GM23338 (cell line): ENCODE measurements around the gene RNF166. TPM values are rescaled to one million over a fixed set of nuclear protein-coding genes. Genes with fewer than 3 reads are reported as not detected.

Source experiments
- ATAC-seq: fragments of 200-7000 bp; cut with Tn5 transposase; 3 replicates; pipeline ENCODE4 v1.9.1; 2020
- DNase-seq: peaks from one replicate; pipeline ENCODE4 v3.0.0-alpha.2; 2015; ENCODE audit warnings: low spot score
- H2AFZ ChIP-seq: fragments of 200-600 bp; sonication (generic); 2 replicates; pipeline ENCODE4 v1.8.0; 2016; ENCODE audit warnings: antibody characterized with exemption, mild to moderate bottlenecking, moderate library complexity
- H3F3A ChIP-seq: fragments of 200-600 bp; sonication (generic); replicated peaks from 2 replicates; pipeline ENCODE4 v1.8.0; 2017; ENCODE audit warnings: antibody characterized with exemption, mixed run types, low read depth
- H3K27ac ChIP-seq: fragments of 200-600 bp; sonication (generic); 2 replicates; pipeline ENCODE4 v1.6.1; 2016; ENCODE audit warnings: low read depth
- H3K27me3 ChIP-seq: fragments of 200-600 bp; sonication (generic); 2 replicates; pipeline ENCODE4 v1.8.0; 2016; ENCODE audit warnings: mild to moderate bottlenecking, mixed run types, moderate library complexity; ENCODE audit not compliant: insufficient read depth
- H3K36me3 ChIP-seq: fragments of 200-600 bp; sonication (generic); 2 replicates; pipeline ENCODE4 v1.8.0; 2016; ENCODE audit warnings: mild to moderate bottlenecking; ENCODE audit not compliant: insufficient read depth
- H3K4me1 ChIP-seq: fragments of 200-600 bp; sonication (generic); 2 replicates; pipeline ENCODE4 v1.8.0; 2016; ENCODE audit warnings: mild to moderate bottlenecking, moderate library complexity; ENCODE audit not compliant: insufficient read depth
- H3K4me2 ChIP-seq: fragments of 200-600 bp; sonication (generic); 2 replicates; pipeline ENCODE4 v1.7.1; 2017; ENCODE audit warnings: mixed run types
- H3K4me3 ChIP-seq: fragments of 200-600 bp; sonication (generic); 2 replicates; pipeline ENCODE4 v1.6.1; 2016; ENCODE audit warnings: mixed run types
- H3K79me2 ChIP-seq: fragments of 200-600 bp; sonication (generic); replicated peaks from 2 replicates; pipeline ENCODE4 v1.8.0; 2017; ENCODE audit warnings: mild to moderate bottlenecking; ENCODE audit not compliant: insufficient read depth
- H3K9me2 ChIP-seq: fragments of 200-600 bp; sonication (generic); 2 replicates; pipeline ENCODE4 v1.8.0; 2017; ENCODE audit not compliant: insufficient read depth
- H4K20me1 ChIP-seq: fragments of 200-600 bp; sonication (generic); replicated peaks from 2 replicates; pipeline ENCODE4 v1.8.0; 2017; ENCODE audit warnings: mild to moderate bottlenecking; ENCODE audit not compliant: insufficient read depth
- H3K27ac Mint-ChIP-seq: 2 replicates; pipeline ENCODE4 v1.8.0; 2020; ENCODE audit warnings: inconsistent platforms, mild to moderate bottlenecking, moderate library complexity, mixed read lengths
- H3K27me3 Mint-ChIP-seq: 3 replicates; pipeline ENCODE4 v1.8.0; 2022; ENCODE audit warnings: low read depth, mild to moderate bottlenecking, moderate library complexity, mixed read lengths, inconsistent platforms; ENCODE audit not compliant: insufficient read depth, poor library complexity
- H3K36me3 Mint-ChIP-seq: 3 replicates; pipeline ENCODE4 v1.8.0; 2021; ENCODE audit warnings: low read depth, mild to moderate bottlenecking, inconsistent platforms, moderate library complexity, mixed read lengths
- H3K4me1 Mint-ChIP-seq: 3 replicates; pipeline ENCODE4 v1.8.0; 2020; ENCODE audit warnings: mild to moderate bottlenecking, inconsistent platforms, mixed read lengths
- H3K4me3 Mint-ChIP-seq: 3 replicates; pipeline ENCODE4 v1.8.0; 2021; ENCODE audit warnings: moderate library complexity, mild to moderate bottlenecking, inconsistent platforms, mixed read lengths
- H3K9me3 Mint-ChIP-seq: 3 replicates; pipeline ENCODE4 v1.8.0; 2020; ENCODE audit warnings: moderate library complexity, mild to moderate bottlenecking, inconsistent platforms, mixed read lengths
- CREB1 ChIP-seq: fragments of 250-450 bp; sonication (Bioruptor Pico); IDR thresholded peaks from 2 replicates; pipeline ENCODE4 v1.5.0; 2020; ENCODE audit warnings: low read depth, mild to moderate bottlenecking, moderate library complexity
- ETS1 ChIP-seq: IDR thresholded peaks from 2 replicates; pipeline ENCODE4 v1.6.1; 2016; ENCODE audit warnings: antibody characterized with exemption
- EZH2 ChIP-seq: fragments of 200-600 bp; sonication (generic); IDR thresholded peaks from one replicate; pipeline ENCODE4 v1.8.0; 2017; ENCODE audit warnings: antibody characterized with exemption, mild to moderate bottlenecking, low read depth; ENCODE audit not compliant: unreplicated experiment
- EZH2phosphoT487 ChIP-seq: fragments of 200-600 bp; sonication (generic); IDR thresholded peaks from one replicate; pipeline ENCODE4 v1.8.1; 2018; ENCODE audit warnings: antibody characterized with exemption; ENCODE audit not compliant: unreplicated experiment
- JUNB ChIP-seq: IDR thresholded peaks from one replicate; pipeline ENCODE4 v1.6.1; 2016; ENCODE audit warnings: antibody characterized with exemption; ENCODE audit not compliant: unreplicated experiment
- POLR2AphosphoS5 ChIP-seq: IDR thresholded peaks from 2 replicates; pipeline ENCODE4 v1.6.1; 2016; ENCODE audit warnings: antibody characterized with exemption, low read depth
- STAT1 ChIP-seq: IDR thresholded peaks from one replicate; pipeline ENCODE4 v1.6.1; 2016; ENCODE audit warnings: antibody characterized with exemption; ENCODE audit not compliant: unreplicated experiment
- polyA plus RNA-seq: library from polyadenylated mRNA; unstranded; fragments of >200 nt; fragmentation: Nextera tagmentation; extraction: Ambion mirVana; gene quantifications from 2 replicates; pipeline ENCODE4 v1.2.1, GENCODE V29; 2016
- total RNA-seq: library from RNA; depleted of rRNA; stranded (reverse); fragments of >200 nt; shearing (Covaris generic); gene quantifications from 2 replicates; pipeline ENCODE4 v1.2.3, GENCODE V29; 2014
- TF ChIP-seq, protein P1 (sequence below), 2 experiments: fragments of 200-600 bp in 1 of 2; sonication (generic) in 1 of 2; conservative IDR thresholded peaks; 2 replicates each; pipeline versions ENCODE4 v1.5.1 to v1.6.1; 2016 to 2017; ENCODE audit warnings: antibody characterized with exemption in 2 of 2, low read depth in 2 of 2, mild to moderate bottlenecking in 2 of 2, moderate library complexity in 1 of 2
- TF ChIP-seq, protein P2 (sequence below): fragments of 250-450 bp; sonication (Bioruptor Pico); IDR thresholded peaks from 2 replicates; pipeline ENCODE4 v1.5.0; 2020; ENCODE audit warnings: mild to moderate bottlenecking, moderate library complexity

The RNF166 gene
- total and polyA plus RNA-seq, 2 experiments from 2014 or later = 24.9 to 43.4 TPM

- H3K79me2 ChIP-seq = no peaks in the 10 kb centered on the region
- Mint-ChIP-seq H3K27ac (no peak overlapping the region), H3K36me3 (peaks cover 7% of the 10 kb centered on the region), H3K4me3 (no peak overlapping the region), H3K4me1 (no peaks in the 10 kb centered on the region), H3K9me3 (no peaks in the 10 kb centered on the region), H3K27me3 (peaks cover 16% of the 10 kb centered on the region)
- no peak for DNase-seq
- no peaks in the 10 kb centered on the region for H3K27me3 ChIP-seq
- TF ChIP-seq, protein P1, sequence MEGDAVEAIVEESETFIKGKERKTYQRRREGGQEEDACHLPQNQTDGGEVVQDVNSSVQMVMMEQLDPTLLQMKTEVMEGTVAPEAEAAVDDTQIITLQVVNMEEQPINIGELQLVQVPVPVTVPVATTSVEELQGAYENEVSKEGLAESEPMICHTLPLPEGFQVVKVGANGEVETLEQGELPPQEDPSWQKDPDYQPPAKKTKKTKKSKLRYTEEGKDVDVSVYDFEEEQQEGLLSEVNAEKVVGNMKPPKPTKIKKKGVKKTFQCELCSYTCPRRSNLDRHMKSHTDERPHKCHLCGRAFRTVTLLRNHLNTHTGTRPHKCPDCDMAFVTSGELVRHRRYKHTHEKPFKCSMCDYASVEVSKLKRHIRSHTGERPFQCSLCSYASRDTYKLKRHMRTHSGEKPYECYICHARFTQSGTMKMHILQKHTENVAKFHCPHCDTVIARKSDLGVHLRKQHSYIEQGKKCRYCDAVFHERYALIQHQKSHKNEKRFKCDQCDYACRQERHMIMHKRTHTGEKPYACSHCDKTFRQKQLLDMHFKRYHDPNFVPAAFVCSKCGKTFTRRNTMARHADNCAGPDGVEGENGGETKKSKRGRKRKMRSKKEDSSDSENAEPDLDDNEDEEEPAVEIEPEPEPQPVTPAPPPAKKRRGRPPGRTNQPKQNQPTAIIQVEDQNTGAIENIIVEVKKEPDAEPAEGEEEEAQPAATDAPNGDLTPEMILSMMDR (conservative IDR thresholded peaks at IDR 0.05; ENCODE audit: low read depth in 2 of 2) = no peak
- no peak for TF ChIP-seq ETS1
- TF ChIP-seq JUNB = no peak
- TF ChIP-seq, protein P2, sequence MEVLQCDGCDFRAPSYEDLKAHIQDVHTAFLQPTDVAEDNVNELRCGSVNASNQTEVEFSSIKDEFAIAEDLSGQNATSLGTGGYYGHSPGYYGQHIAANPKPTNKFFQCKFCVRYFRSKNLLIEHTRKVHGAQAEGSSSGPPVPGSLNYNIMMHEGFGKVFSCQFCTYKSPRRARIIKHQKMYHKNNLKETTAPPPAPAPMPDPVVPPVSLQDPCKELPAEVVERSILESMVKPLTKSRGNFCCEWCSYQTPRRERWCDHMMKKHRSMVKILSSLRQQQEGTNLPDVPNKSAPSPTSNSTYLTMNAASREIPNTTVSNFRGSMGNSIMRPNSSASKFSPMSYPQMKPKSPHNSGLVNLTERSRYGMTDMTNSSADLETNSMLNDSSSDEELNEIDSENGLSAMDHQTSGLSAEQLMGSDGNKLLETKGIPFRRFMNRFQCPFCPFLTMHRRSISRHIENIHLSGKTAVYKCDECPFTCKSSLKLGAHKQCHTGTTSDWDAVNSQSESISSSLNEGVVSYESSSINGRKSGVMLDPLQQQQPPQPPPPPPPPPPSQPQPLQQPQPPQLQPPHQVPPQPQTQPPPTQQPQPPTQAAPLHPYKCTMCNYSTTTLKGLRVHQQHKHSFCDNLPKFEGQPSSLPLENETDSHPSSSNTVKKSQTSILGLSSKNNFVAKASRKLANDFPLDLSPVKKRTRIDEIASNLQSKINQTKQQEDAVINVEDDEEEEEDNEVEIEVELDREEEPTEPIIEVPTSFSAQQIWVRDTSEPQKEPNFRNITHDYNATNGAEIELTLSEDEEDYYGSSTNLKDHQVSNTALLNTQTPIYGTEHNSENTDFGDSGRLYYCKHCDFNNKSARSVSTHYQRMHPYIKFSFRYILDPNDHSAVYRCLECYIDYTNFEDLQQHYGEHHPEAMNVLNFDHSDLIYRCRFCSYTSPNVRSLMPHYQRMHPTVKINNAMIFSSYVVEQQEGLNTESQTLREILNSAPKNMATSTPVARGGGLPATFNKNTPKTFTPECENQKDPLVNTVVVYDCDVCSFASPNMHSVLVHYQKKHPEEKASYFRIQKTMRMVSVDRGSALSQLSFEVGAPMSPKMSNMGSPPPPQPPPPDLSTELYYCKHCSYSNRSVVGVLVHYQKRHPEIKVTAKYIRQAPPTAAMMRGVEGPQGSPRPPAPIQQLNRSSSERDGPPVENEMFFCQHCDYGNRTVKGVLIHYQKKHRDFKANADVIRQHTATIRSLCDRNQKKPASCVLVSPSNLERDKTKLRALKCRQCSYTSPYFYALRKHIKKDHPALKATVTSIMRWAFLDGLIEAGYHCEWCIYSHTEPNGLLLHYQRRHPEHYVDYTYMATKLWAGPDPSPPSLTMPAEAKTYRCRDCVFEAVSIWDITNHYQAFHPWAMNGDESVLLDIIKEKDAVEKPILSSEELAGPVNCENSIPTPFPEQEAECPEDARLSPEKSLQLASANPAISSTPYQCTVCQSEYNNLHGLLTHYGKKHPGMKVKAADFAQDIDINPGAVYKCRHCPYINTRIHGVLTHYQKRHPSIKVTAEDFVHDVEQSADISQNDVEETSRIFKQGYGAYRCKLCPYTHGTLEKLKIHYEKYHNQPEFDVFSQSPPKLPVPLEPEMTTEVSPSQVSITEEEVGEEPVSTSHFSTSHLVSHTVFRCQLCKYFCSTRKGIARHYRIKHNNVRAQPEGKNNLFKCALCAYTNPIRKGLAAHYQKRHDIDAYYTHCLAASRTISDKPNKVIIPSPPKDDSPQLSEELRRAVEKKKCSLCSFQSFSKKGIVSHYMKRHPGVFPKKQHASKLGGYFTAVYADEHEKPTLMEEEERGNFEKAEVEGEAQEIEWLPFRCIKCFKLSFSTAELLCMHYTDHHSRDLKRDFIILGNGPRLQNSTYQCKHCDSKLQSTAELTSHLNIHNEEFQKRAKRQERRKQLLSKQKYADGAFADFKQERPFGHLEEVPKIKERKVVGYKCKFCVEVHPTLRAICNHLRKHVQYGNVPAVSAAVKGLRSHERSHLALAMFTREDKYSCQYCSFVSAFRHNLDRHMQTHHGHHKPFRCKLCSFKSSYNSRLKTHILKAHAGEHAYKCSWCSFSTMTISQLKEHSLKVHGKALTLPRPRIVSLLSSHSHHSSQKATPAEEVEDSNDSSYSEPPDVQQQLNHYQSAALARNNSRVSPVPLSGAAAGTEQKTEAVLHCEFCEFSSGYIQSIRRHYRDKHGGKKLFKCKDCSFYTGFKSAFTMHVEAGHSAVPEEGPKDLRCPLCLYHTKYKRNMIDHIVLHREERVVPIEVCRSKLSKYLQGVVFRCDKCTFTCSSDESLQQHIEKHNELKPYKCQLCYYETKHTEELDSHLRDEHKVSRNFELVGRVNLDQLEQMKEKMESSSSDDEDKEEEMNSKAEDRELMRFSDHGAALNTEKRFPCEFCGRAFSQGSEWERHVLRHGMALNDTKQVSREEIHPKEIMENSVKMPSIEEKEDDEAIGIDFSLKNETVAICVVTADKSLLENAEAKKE (CRISPR knock-in tag) = no peak
- no peak for TF ChIP-seq EZH2
- no peak for TF ChIP-seq CREB1 (CRISPR knock-in tag)
- no peak for TF ChIP-seq STAT1
- TF ChIP-seq EZH2phosphoT487 = no peak
- TF ChIP-seq POLR2AphosphoS5 = no peak
- no peaks in the 10 kb centered on the region for H4K20me1 ChIP-seq
- no peaks in the 10 kb centered on the region for H3K4me1 ChIP-seq
- no peak overlapping the region for H2AFZ ChIP-seq
- no peaks in the 10 kb centered on the region for H3F3A ChIP-seq
- no peak overlapping the region for H3K27ac ChIP-seq
- no peaks in the 10 kb centered on the region for H3K36me3 ChIP-seq
- H3K4me3 ChIP-seq = no peak overlapping the region
- no peaks in the 10 kb centered on the region for H3K9me2 ChIP-seq
- no peak for ATAC-seq
- H3K4me2 ChIP-seq = no peak overlapping the region
These were observed 19.6 kb upstream of the RNF166 start for GRCh38 chr16:88725609-88726407.
